Measurements from ENCODE around the gene GPR137.

Gene GPR137, protein sequence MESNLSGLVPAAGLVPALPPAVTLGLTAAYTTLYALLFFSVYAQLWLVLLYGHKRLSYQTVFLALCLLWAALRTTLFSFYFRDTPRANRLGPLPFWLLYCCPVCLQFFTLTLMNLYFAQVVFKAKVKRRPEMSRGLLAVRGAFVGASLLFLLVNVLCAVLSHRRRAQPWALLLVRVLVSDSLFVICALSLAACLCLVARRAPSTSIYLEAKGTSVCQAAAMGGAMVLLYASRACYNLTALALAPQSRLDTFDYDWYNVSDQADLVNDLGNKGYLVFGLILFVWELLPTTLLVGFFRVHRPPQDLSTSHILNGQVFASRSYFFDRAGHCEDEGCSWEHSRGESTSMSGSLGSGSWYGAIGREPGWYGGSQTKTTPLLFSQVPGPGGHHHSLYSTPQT

DNA sequence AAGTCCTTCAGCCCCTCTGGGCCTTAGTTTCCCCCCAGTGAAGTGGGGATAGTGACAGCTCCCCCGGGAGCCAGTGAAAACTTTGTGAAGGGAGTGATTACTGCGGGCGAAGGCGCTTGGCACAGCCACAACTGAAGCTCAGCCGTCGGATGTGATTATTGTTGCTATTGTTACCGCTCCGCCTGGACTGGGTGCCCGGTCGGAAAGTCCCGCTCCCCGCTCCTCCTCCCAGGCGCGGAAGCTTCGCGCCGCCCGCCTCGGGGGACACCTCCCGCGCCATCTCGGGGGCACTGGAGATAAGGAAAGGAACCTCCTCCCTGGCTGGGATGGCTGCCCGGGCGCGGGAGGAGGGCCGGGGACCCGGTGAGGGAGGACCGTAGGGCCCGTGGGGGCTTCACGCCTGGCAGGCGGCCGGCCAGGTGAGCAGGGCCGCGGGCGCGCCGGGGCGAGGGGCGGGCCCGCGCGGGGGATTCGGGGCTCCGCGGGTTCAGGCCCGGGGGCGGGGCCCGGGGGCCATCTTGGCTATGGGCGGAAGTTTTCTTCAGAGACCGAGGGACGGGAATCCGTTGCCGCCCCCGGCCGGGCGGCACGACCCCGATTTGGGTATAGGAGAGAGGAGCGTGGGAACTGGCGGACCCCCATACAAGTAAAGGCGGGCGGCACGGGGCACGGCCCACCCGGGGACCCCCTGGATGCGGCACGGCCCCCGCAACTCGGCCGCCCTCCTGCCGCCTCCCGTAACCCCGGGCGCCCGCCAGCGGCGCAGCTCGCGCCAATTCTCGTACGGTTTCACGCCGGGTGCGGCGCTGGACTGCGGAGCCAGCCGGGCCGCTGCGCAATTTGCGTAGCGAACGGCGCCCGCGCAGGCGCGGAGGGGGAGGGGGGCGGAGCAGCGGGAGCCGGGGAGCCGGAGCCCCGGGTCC lies at the start of gene GPR137:
TSS of gene GPR137 (plus strand) at position 887 of the 923 bp plus-strand sequence. CDS start 677 bp downstream, outside the sequence.
- TF ChIP-seq, protein P1, sequence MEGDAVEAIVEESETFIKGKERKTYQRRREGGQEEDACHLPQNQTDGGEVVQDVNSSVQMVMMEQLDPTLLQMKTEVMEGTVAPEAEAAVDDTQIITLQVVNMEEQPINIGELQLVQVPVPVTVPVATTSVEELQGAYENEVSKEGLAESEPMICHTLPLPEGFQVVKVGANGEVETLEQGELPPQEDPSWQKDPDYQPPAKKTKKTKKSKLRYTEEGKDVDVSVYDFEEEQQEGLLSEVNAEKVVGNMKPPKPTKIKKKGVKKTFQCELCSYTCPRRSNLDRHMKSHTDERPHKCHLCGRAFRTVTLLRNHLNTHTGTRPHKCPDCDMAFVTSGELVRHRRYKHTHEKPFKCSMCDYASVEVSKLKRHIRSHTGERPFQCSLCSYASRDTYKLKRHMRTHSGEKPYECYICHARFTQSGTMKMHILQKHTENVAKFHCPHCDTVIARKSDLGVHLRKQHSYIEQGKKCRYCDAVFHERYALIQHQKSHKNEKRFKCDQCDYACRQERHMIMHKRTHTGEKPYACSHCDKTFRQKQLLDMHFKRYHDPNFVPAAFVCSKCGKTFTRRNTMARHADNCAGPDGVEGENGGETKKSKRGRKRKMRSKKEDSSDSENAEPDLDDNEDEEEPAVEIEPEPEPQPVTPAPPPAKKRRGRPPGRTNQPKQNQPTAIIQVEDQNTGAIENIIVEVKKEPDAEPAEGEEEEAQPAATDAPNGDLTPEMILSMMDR (IDR thresholded peaks at IDR 0.05; ENCODE audit: low read depth, low read length) = no peak

DNA sequence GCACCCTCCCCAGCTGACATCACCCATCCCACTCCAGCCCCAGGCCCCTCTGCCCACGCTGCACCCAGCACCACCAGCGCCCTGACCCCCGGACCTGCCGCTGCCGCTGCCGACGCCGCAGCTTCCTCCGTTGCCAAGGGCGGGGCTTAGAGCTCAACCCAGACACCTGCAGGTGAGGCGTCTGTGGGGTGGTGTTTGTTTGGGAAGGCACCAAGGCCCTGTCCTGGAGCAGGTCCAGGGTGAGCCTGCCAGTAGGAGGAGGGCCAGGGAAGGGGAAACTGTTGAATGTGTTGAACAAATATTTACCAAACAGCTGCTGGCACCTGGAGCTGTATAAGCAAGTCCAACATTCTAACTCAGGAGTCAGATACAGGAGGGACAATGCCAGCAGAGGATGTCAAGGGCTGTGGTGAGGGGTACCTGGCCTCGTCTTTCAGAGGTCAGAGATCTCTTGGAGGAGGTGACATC lies 48.1 kb upstream of the GPR137 start:
- no peak for DNase-seq (ENCODE audit: extremely low read depth, low read depth)

More for the DNA sequence above, at the start of gene GPR137:
- no peak for DNase-seq (ENCODE audit: extremely low read depth, low read depth)

DNA sequence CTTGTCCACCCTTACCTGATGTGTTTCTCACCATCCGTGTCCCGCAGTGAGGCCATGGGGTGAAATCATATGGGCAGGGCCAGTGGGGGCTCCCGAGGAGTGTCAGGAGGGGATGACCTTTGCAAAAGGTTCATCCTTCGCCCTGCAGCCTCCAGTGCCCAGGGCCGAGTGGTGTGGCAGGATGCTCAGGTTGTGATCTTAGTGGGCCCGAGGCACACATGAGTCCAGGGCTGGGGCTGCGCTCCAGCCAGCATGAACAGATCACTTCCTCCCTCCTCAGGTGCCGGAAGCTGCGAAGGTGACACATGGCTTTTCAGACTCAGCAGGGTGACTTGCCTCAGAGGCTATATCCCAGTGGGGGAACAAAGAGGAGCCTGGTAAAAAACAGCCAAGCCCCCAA lies 47.6 kb upstream of the GPR137 start:
- DNase-seq (ENCODE audit: extremely low read depth, low read depth) = no peak
- TF ChIP-seq, protein P1 (IDR thresholded peaks at IDR 0.05; ENCODE audit: low read depth, low read length) = no peak

More for the DNA sequence above, 48.1 kb upstream of the GPR137 start:
- TF ChIP-seq, protein P1 (IDR thresholded peaks at IDR 0.05; ENCODE audit: low read depth, low read length) = no peak

DNA sequence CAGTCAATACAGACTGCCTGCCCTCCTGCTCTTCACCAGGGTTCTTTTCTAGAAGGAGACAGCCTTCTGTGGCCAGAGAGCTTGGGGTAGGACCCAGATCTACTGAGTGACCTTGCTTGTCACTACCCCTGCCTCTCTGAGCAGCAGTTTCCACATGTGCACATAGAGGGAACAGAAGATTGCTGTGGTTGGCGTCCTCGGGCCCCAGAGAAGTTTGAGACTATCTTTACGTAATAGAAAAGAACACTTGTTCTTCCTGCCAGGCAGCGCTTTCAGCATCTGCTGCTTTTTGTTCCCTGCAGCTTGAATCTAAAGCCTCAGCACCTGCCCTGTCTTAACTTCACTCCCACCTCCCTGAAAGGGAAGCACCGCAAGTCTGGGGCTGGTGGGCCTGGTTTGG lies 46.6 kb upstream of the GPR137 start:
- TF ChIP-seq, protein P1 (IDR thresholded peaks at IDR 0.05; ENCODE audit: low read depth, low read length) = no peak
- DNase-seq (ENCODE audit: extremely low read depth, low read depth) = no peak

DNA sequence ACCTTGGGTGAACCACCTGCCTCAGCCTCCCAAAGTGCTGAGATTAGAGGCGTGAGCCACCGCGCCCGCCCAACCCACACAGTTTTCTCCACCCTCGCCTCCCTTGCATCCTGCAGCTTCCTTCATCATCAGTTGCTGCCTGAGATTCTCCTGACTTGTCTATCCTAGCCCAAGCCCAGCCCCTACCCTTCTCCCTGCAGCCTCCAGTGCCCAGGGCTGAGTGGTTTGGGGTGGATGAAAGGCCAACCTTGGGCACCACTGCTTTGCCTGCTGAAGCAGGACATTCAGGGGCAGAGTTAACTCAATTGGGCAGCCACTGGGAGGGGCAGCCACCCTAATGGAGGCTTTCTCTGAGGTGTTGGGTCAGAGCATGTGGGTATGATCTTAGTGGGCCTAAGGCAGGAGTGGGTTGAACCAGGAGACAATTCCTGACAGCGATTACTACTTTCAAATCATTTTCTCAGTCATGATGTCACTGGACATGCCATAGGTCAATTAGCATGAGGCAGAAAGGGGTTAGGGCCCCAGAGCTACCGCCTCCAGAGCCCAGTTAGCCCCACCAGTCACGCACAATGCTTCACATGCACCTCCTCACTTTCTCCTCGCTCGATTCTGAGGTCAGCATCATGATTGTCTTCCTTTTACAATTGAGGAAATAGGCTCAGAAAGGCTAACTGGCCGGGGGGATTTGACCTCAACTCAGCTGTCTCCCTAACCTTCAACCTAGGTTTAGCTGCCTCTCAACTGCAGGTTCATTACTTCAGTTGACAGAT lies 45.8 kb upstream of the GPR137 start:
- DNase-seq (ENCODE audit: extremely low read depth, low read depth) = no peak
- TF ChIP-seq, protein P1 (IDR thresholded peaks at IDR 0.05; ENCODE audit: low read depth, low read length) = no peak

DNA sequence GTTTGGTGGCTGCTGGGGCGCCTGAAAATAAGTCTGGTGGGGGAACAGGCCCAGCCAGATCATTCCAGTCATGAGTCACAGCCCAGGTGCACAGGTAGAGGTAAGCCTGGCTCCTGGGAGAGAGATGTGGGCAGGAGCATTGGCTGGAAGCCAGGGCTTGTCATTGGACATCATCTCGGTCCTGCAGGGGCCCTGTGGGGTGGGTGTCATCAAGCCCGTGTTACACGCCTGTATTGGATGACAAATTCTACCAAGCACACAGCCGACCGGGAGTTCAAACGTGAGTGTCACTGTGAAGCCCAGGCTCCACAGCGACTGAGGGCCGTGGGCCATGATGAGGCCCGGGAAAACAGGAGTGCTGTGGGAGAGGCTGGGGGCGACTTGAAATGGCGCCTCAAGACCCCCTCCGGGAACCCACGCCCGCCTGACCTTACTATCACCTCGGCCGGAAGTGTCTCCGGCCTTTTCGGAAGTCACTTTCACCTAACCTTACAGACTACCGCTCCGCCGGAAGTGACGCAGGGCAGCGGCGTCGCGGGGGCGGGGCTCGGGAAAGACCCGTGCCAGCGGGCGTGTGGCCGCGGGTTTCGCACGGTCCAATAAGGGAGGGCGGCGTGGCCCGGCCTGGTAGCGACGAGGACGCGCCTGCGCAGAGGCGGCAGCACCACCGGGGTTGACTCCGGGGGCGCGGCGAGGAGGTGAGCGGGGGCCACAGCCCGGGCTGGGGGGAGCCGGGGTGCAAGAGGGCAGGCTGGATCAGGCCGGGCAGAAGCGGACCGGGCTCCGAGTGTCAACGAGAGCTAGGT lies 45.0 kb upstream of the GPR137 start, which contains the start of gene FKBP2:
TSS of gene FKBP2 (plus strand) at position 661 of the 806 bp plus-strand sequence. CDS start 1,293 bp downstream, outside the sequence.
- peak; percentile 94 for DNase-seq (ENCODE audit: extremely low read depth, low read depth)
- TF ChIP-seq, protein P1 (IDR thresholded peaks at IDR 0.05; ENCODE audit: low read depth, low read length) = no peak

All from AG09319 (cell line).